HepG2 (cell line): ENCODE measurements around the gene MACROD2. TPM values are rescaled to one million over a fixed set of nuclear protein-coding genes. Genes with fewer than 3 reads are reported as not detected.

Source experiments
- ATAC-seq: fragments of 200-7000 bp; cut with Tn5 transposase; 3 replicates; pipeline ENCODE4 v1.9.1; 2020; ENCODE audit warnings: mild to moderate bottlenecking, moderate library complexity
- BruUV-seq: library from RNA; stranded (reverse); fragments of 400-500 nt; replicated peaks from 2 replicates; lab custom pipeline; 2021; lab: Mats Ljungman, UMichigan
- CTCF ChIA-PET: fragments of 300-600 bp; formaldehyde crosslinking; extraction: SDS; loops from one replicate; lab custom pipeline; 2021; ENCODE audit warnings: low total read pairs, inconsistent platforms, low intra/inter-chr PET ratio; lab: Yijun Ruan, JAX
- POLR2A ChIA-PET: fragments of 350-600 bp; sonication (Branson Sonifier 250); formaldehyde crosslinking; loops from one replicate; lab custom pipeline; 2020; ENCODE audit warnings: antibody characterized with exemption, inconsistent platforms; lab: Yijun Ruan, JAX
- DNase-seq: peaks from one replicate; pipeline ENCODE4 v3.0.0-alpha.2; 2015; ENCODE audit warnings: low spot score
- FAIRE-seq: peaks from 3 replicates; lab custom pipeline; 2011; peaks lifted over from hg19 to GRCh38; lab: Jason Lieb, UNC
- H2AFZ ChIP-seq: one replicate; pipeline ENCODE4 v1.6.1; 2011; ENCODE audit warnings: low read length, inconsistent platforms
- H3K27ac ChIP-seq: fragments of 300-600 bp; 3 replicates; pipeline ENCODE4 v1.8.0; 2011; ENCODE audit warnings: mixed run types, mild to moderate bottlenecking, mixed read lengths, low read length, inconsistent platforms; ENCODE audit not compliant: insufficient read depth; ENCODE audit errors: extremely low read length
- H3K27me3 ChIP-seq, 2 experiments: fragments of 200-600 bp in 1 of 2; 2 replicates in 1 of 2; 3 replicates in 1 of 2; pipeline versions ENCODE4 v1.6.0 to v1.8.0; 2011; ENCODE audit warnings: low read length in 2 of 2, mild to moderate bottlenecking in 2 of 2, moderate library complexity in 2 of 2, inconsistent platforms in 1 of 2; ENCODE audit not compliant: insufficient read depth in 2 of 2, control insufficient read depth in 1 of 2
- H3K36me3 ChIP-seq, 2 experiments: fragments of 200-600 bp in 1 of 2; replicated peaks in 1 of 2; 2 replicates in 1 of 2; 3 replicates in 1 of 2; pipeline versions ENCODE4 v1.5.1 to v1.8.0; 2011; ENCODE audit warnings: low read length in 2 of 2, inconsistent platforms in 1 of 2; ENCODE audit not compliant: insufficient read depth in 2 of 2, control insufficient read depth in 1 of 2
- H3K4me1 ChIP-seq: 2 replicates; pipeline ENCODE4 v1.5.1; 2012; ENCODE audit warnings: low read length, inconsistent platforms; ENCODE audit not compliant: insufficient read depth
- H3K4me2 ChIP-seq: 2 replicates; pipeline ENCODE4 v1.6.0; 2011; ENCODE audit warnings: low read depth, low read length, inconsistent platforms
- H3K4me3 ChIP-seq, 3 experiments: fragments of 200-600 bp in 1 of 3; sonication (generic), shearing (Covaris generic) in 1 of 3; replicated peaks in 1 of 3; 2 replicates each; pipeline ENCODE4 v1.5.1; 2011 to 2016; ENCODE audit warnings: low read length in 3 of 3, inconsistent platforms in 2 of 3, low read depth in 2 of 3, mild to moderate bottlenecking in 2 of 3, control low read depth in 1 of 3, mixed read lengths in 1 of 3; ENCODE audit not compliant: insufficient read depth in 1 of 3
- H3K79me2 ChIP-seq: one replicate; pipeline ENCODE4 v1.6.1; 2011; ENCODE audit warnings: low read length, inconsistent platforms; ENCODE audit not compliant: insufficient read depth
- H3K9ac ChIP-seq: 2 replicates; pipeline ENCODE4 v1.6.0; 2011; ENCODE audit warnings: mild to moderate bottlenecking, low read depth, low read length, inconsistent platforms; ENCODE audit not compliant: insufficient read depth
- H3K9me3 ChIP-seq: 2 replicates; pipeline ENCODE4 v1.5.1; 2012; ENCODE audit warnings: mild to moderate bottlenecking, low read length
- H4K20me1 ChIP-seq: 2 replicates; pipeline ENCODE4 v1.6.0; 2011; ENCODE audit warnings: inconsistent platforms, mild to moderate bottlenecking, low read length, moderate library complexity; ENCODE audit not compliant: insufficient read depth
- ATF7-NPFF ChIP-seq: sonication (generic); formaldehyde crosslinking; IDR thresholded peaks from 2 replicates; pipeline ENCODE4 v1.8.1; 2023; ENCODE audit warnings: mild to moderate bottlenecking, low read depth, missing genetic modification reagents, moderate library complexity
- CREB1 ChIP-seq, 2 experiments: fragments of 450-650 bp in 1 of 2; IDR thresholded peaks; 2 replicates each; pipeline ENCODE4 v1.6.1; 2016 to 2017; ENCODE audit warnings: control low read depth in 1 of 2, mild to moderate bottlenecking in 1 of 2, missing compliant biosample characterization in 1 of 2, missing genetic modification characterization in 1 of 2
- STAG1 ChIP-seq: sonication (generic); formaldehyde crosslinking; IDR thresholded peaks from 2 replicates; pipeline ENCODE4 v1.4.0; 2020; ENCODE audit warnings: missing genetic modification reagents
- ZNF260 ChIP-seq: sonication (generic); formaldehyde crosslinking; IDR thresholded peaks from 2 replicates; pipeline ENCODE4 v1.4.0; 2020; ENCODE audit warnings: missing genetic modification reagents, low read depth, mild to moderate bottlenecking, borderline replicate concordance
- WGBS: methylation state at CpG from one replicate; pipeline ENCODE4 v1.1.6; 2017; ENCODE audit warnings: low lambda C conversion rate; 5-methylcytosine and 5-hydroxymethylcytosine counted together
- in situ Hi-C: cut with HindIII; loops from 2 replicates; pipeline ENCODE4 v1.10.0; 2017; ENCODE audit warnings: low pct_unique_long_range_greater_than_20kb; ENCODE audit not compliant: extremely low pct_ligation_motif_present
- intact Hi-C: fragments of 100-400 bp; cut with micrococcal nuclease; formaldehyde crosslinking; loops from one replicate; pipeline ENCODE4 v1.10.0; 2022; ENCODE audit not compliant: unreplicated experiment
- polyA plus RNA-seq, 8 experiments: library from polyadenylated mRNA; depleted of rRNA in 3 of 8; stranded (reverse) in 7 of 8; unstranded in 1 of 8; fragments of >200 nt; fragmentation: Illumina TruSeq in 4 of 8; extraction: Trizol in 4 of 8; gene quantifications; 2 replicates each; pipeline versions ENCODE4 v1.2.1 to v1.2.3, GENCODE V29; 2011 to 2016; ENCODE audit warnings: low read depth in 4 of 8, missing spikeins in 1 of 8, mixed read lengths in 1 of 8; ENCODE audit not compliant: insufficient read depth in 1 of 8
- total RNA-seq, 5 experiments: library from RNA; depleted of rRNA; stranded (reverse); fragments of >200 nt; fragmentation: Illumina TruSeq; extraction: Trizol; gene quantifications; 2 replicates each; pipeline ENCODE4 v1.2.3, GENCODE V29; 2016; ENCODE audit warnings: low read depth in 1 of 5

MACROD2 gene
- total and polyA plus RNA-seq, 2 of the 13 experiments (the other 11 are each of a cell fraction or from before 2014, with no cell fraction given): 0.13 to 0.51 TPM

- peaks cover 95% of the 10 kb centered on the region for H3K9me3 ChIP-seq
- intact Hi-C loops: no loop called here
- DNase-seq (no peak), FAIRE-seq (no peak), ATAC-seq (no peak)
- H3K27ac ChIP-seq: no peak overlapping the region
- in situ Hi-C loops: no loop called here
- no peaks in the 10 kb centered on the region for H3K27me3 ChIP-seq
- H3K9ac ChIP-seq: no peak overlapping the region
- H3K36me3 ChIP-seq: no peaks in the 10 kb centered on the region
- H3K79me2 ChIP-seq: no peaks in the 10 kb centered on the region
- H2AFZ ChIP-seq: no peak overlapping the region
- H3K4me3 ChIP-seq: no peak overlapping the region
- no peaks in the 10 kb centered on the region for H4K20me1 ChIP-seq
- CTCF ChIA-PET: no interaction called here
- POLR2A ChIA-PET: no interaction called here
- peak; percentile 61; the same call in 1 of the 2 replicates for TF ChIP-seq CREB1 (IDR thresholded peaks at IDR 0.05)
- no peak for TF ChIP-seq CREB1 (CRISPR knock-in tag; IDR thresholded peaks at IDR 0.05)
- no peak for TF ChIP-seq ATF7-NPFF (CRISPR knock-in tag)
- WGBS: 22% methylated on average over 2 of the region's 2 CpGs
- BruUV-seq: no TSS peak
- no peak overlapping the region for H3K4me2 ChIP-seq
- H3K4me1 ChIP-seq: no peaks in the 10 kb centered on the region
Observed at GRCh38 chr20:15487682-15488081, 1492.4 kb downstream of the MACROD2 start.

GRCh38 chr20:15491575-15491974, 1496.3 kb downstream of the MACROD2 start:
- 7% methylated on average over 1 of the region's 1 CpG for WGBS
- intact Hi-C loops: no loop called here
- ATAC-seq: no peak; the same call in 2 of the 3 replicates
- DNase-seq: no peak
- H2AFZ ChIP-seq: no peak overlapping the region
- H3K27ac ChIP-seq: no peak overlapping the region
- H3K4me3 ChIP-seq: no peak overlapping the region
- POLR2A ChIA-PET: no interaction called here
- H3K4me2 ChIP-seq: no peak overlapping the region
- H3K9me3 ChIP-seq: peaks cover 96% of the 10 kb centered on the region
- FAIRE-seq: no peak
- no TSS peak for BruUV-seq
- TF ChIP-seq STAG1: 0 out of 2 replicates have a peak, but pooled peaks have one; percentile 7
- no peak for TF ChIP-seq ZNF260
- no peaks in the 10 kb centered on the region for H4K20me1 ChIP-seq
- H3K79me2 ChIP-seq: no peaks in the 10 kb centered on the region
- in situ Hi-C loops: no loop called here
- CTCF ChIA-PET: no interaction called here
- no peaks in the 10 kb centered on the region for H3K27me3 ChIP-seq
- no peaks in the 10 kb centered on the region for H3K36me3 ChIP-seq
- H3K9ac ChIP-seq: no peak overlapping the region
- H3K4me1 ChIP-seq: no peaks in the 10 kb centered on the region
